HG03571 (cell line): ENCODE data around the gene TRIM27.
A peak's percentile ranks its signal among the peaks of the same experiment; 100 is the strongest.
"Not testable (repeated sequence)": the region's sequence is repeated elsewhere in the genome, so short reads cannot be mapped to it uniquely, and the experiment has no call there.

ENCODE experiments used
- ATAC-seq: cut with Tn5 transposase; IDR thresholded peaks from one replicate; pipeline ENCODE4 v1.9.1; 2021; ENCODE audit not compliant: unreplicated experiment

TRIM27 gene

DNA sequence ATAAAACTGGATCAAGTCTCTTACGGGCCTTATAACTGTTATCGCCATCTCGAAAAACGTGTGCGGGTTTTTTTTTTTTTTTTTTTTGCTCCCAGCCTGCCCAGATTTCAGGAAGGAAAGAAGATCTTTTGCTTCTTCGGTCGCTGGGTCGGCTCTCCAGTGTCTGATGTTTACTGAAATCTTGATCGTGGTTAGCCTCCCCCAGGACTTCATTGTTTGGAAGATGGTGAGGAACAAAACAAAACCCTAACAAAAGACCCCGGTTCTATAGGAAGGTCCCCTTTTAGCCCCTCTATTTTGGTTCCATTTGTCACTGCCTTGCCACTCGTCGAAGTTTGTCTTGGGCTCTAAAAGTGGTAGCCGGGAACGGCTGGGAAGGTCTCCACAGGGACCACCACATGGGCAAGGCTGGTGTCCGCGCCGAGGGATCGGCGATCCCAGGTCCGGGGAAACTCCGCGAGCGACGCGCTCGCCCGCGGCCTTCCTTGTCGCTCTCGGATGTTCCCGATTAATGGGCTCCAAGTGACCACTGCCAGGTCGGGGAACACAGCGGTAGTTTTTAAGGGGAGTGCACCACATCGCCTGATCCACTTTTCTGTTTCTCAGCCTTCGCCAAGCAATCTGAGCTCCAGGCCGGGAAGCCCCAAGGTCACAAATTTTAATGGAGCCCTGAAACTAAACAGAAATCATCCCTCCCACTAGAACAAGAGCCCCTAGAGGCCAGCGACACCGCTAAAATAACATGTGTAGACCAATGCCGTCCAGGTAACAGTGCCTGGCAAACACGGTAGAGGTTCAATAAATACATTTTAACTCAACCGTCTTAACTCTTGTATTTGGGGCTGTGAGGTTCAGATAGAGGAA is 27.0 kb downstream of the TRIM27 start:
- ATAC-seq = no peak

DNA sequence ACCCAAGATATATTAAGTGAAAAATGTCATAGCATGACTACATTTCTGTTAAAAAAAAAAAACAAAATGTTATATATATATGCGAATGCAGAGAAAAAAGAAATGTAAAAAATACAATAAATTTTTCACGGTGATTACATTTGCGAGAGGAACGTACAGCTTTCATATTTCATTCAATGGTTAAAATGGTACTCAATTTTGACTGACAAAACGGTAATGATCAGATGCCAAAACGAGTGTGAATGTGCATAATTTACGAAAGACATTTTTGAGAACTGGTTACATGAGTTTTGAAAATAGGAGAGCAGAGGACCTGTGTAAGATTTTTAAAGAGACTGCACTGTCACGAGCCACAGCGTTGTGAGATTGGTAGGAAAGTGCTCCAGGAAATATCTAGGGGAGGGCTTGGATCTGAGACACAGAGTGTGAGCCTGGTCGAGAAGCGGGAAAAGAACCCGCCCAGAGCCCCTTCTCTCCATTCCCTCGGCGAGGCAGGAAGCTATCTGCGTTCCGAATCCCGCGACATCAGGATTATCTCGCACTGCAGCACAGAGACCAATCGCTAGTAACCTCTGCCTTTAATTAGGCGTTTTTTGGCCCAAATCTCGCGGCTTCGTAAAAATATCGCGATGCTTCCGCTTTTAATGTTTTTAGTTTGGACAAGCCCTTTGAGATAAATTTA is 28.5 kb downstream of the TRIM27 start:
- peak; percentile 70 for ATAC-seq

DNA sequence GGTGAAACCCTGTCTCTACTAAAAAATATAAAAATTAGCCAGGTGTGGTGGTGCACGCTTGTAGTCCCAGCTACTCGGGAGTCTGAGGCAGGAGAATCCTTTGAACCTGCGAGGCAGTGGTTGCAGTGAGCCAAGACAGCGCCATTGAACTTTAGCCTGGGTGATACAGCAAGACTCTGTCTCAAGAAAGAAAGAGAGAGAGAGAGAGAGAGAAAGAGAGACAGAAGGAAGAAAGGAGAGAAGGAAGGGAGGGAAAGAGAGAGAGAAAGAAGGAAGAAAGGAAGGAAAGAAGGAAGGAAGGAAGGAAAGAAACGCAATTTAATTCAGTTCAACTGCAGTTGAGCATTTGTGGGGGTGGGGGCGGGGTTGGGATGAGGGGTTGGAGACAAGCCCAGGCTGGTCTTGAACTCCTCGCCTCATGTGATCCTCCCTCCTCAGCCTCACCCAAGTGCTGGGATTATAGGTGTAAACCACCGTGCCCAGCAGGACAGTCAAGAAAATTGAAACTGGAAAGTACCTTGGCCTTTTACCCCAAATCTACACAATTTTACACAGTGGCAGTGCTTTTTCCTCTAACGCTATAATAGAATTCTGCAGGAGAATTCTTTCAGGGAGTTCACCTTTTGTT is 30.5 kb downstream of the TRIM27 start:
- ATAC-seq = no peak

DNA sequence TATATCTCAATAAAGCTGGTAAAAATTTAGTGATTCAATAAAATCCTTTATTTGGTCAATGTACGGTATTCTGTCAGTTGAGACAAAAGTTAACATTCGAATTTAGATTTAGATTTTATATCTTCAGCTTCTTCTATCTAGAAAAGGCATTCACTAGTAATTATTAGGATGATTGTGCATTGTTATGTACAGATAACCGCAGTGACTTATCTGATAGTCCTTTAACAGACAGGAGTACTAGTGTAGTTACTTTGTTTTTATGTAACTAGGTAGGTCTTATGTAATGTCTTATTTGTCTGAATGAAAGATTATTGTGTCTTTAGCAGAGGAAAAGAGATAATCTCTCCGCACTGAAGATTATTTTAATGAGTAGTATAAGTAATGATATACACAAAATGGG is 31.3 kb downstream of the TRIM27 start:
- no peak for ATAC-seq

DNA sequence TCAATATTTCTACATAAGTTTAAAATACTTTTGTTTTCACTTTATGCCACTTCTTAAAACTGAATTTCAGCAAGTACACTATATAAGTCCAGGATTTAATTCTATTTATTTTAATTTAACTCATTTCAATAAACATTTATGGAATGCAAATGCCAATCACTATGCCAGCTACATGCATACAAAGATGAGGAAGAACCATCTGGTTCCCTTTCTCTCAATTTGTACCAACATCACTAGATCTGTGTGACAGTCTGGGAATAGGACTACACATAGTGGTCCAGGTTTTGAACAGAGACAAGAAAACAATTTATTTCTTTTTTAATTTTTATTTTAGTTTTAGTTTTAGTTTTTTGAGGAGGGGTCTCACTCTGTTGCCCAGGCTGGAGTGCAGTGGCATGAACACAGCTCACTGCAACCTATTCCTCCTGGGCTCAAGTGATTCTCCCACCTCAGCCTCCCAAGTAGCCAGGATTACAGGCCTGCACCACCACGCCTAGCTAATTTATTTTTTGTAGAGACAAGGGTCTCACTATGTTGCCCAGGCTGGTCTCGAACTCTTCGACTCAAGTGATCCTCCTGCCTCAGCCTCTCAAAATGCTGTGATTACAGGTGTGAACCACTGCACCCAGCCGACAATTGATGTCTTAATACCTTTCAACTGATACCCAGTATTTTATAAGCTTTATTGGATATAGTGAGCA is 35.8 kb downstream of the TRIM27 start:
- no peak for ATAC-seq

DNA sequence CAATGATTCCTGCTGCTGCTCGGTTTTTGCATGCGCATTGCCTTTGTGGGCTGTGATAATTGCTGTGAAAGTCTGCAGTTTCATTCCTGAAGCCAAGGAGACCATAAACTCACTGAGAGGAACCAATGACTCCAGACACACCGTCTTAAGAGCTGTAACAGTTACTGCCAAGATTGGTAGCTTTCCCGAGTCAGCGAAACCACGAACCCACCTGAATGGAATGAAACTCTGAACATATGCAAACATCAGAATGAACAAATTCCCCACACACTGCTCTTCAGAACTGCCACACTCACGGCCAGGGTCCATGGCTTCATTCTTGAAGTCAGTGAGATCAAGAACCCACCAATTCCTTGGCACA is 37.7 kb downstream of the TRIM27 start:
- ATAC-seq = no peak

DNA sequence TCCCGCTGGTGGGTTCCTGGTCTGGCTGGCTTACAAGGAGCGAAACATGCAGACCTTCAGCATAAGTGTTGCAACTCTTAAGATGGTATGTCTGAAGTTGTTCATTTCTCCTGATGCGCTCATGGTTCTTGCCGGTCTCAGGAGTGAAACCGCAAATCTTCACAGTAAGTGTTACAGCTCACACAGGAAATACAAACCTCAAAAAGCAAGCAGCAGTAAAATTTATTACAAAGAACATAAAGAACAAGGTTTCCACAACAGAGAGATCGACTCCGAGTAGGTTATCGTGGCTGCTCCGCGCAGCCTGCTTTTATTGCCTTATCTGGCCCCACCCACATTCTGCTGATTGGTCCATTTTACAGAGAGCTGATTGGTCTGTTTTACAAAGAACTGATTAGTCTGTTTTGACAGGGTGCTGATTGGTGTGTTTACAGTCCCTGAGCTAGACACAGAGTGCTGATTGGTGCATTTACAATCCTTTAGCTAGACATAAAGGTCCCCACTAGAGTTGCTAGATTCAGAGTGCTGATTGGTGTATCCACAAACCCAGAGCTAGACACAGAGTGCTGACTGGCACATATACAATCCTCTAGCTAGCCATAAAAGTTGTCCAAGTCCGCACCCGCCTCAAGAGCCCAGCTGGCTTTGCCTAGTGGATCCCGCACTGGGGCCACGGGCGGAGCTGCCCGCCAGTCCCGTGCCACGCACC is 39.2 kb downstream of the TRIM27 start:
- no peak for ATAC-seq

DNA sequence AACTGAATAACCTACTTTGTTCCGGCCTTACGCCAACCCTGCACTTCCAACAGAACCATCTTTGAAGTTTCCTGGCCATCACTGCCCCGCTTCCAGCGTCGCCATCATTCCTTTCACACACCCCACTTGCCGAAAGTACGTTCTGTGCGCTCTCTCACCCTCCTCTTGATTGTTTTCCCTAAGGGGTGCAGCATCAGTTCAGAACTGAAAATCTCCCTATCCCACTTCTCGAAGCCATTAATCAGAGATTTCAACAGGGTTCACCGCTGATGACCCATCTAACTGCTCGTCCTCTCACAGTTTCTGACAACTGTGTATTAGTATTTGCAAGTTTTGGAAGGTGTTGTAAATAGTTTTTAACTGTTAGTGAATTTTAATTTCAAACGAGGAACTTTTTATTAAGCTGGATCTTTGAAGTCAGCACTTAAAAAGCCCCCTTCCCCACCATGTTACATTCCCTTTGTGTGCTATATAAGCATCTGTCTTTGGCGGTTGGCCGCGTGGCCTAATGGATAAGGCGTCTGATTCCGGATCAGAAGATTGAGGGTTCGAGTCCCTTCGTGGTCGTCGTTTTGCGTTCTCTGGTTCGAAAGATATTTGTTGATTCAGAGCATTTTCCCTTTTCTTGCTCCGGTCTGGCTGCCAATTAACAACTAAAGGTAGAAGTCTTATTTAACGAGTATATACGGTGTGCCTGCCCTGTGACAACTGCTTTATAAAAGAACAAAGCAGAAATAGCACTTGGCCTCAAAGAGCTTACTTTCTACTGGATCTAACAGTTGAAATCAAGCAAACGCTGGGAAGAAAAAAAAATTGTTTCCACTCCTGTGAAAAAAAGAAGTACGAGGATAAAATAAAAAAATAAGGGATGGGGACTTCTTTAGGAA is 42.6 kb downstream of the TRIM27 start:
- no peak for ATAC-seq

DNA sequence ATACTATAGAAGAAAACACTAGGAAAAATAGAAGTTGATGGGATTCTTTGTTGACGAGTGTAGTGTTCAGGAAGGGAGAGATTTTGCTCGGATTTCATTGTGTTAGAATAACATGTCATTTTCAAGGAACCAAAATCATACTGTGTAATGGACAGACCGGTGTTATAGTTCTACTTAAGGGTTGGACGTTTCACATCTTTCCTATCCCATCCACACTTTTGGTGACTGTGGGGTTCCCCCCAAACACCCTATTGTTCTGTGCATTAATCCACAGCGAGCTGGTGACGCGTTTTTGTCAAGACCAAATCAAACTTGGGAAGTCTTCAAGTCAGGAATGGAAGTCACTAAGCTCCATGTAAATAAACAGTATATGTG is 43.3 kb downstream of the TRIM27 start:
- no peak for ATAC-seq

DNA sequence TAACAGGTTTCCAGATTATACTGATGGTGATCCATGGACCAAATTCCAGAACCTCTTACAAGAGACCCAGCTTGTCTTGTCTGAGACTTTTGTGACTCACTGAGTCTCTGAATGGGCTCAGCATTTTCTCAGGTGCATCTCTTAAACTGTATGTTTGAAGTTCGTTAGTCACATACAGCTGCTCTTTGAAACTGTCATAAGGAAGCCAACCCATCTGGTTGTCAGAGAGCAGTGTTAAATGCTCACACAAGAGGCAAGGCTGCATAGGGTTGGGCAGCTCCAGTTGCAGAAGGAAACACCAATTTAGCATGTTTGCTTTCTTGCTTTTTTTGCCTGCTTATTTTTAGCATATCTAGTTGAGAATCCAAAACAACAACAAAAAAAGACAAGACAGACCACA is 47.1 kb downstream of the TRIM27 start:
- ATAC-seq = no peak

DNA sequence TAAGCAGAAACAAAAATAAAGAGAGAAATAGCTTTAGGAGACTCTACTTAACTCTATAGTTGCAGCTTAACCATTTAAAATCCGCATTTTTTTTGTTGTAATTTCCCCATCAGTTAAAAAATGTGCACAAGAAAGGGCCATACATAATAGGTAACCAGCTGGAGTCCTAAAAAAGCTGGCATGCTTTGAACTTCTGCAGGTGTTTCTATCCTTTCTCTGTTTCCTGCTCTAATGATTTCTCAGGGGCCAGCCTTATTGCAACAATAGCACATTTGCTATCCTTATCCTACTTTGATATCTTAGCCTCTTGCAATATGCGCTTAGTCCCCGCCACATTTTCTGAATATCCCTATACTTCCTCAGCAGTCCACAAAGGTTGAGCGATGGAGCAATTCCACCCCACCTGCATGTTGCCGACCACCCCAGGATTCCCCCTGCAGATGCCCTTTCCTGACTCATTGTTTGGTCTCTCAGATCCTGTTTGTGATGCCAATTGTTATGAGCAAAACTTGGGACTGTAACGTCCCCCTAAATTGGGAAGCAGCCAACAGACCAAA is 48.5 kb downstream of the TRIM27 start:
- no peak for ATAC-seq

DNA sequence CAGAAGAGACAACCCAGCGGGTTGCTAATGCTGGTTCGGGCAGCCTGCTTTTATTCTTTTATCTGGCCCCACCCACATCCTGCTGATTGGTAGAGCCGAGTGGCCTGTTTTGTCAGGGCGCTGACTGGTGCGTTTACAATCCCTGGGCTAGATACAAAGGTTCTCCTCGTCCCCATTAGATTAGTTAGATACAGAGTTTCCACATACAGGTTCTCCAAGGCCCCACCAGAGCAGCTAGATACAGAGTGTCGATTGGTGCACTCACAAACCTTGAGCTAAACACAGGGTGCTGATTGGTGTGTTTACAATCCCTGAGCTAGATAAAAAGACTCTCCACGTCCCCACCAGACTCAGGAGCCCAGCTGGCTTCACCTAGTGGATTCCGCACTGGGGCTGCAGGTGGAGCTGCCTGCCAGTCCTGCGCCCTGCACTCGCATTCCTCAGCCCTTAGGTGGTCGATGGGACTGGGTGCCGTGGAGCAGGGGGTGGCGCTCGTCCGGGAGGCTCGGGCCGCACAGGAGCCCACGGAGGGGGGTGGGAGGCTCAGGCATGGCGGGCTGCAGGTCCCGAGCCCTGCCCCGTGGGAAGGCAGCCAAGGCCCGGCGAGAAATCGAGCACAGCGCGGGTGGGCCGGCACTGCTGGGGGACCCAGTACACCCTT is 51.5 kb downstream of the TRIM27 start:
- ATAC-seq = not testable (repeated sequence)

DNA sequence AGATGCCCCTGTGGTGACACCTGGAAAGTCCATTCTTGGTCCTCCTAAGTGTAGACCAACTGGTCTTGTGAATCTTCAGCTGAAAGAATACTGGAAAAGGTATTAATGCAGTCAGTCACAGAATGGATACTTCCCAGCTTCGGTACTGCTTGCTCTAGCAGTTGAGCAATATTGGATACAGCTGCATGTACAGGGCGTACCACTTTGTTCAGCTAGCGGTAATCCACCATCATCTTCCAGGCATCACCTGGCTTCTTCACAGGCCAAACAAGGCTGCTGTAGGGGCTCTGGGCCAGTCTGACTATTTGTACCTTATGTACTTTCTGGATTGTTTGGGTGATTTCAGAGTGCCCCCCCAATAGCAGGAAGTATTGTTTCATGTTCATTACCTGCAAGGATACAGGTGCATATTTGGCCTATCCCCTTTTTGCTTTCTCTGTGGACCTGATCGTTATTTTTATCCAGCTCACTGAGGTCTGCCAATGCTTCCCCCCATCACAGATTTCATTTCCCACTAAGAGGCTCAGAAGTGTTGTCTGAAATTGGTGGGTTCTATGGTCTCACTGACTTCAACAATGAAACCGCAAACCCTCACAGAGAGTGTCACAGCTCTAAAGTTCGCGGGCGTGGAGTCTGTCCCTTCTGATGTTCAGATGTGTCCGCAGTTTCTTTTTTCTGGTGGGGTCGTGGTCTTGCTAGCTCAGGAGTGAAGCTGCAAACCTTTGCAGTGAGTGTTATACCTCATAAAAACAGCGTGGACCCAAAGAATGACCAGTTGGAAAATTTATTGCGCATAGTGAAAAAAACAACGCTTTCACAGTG is 52.2 kb downstream of the TRIM27 start:
- no peak for ATAC-seq

DNA sequence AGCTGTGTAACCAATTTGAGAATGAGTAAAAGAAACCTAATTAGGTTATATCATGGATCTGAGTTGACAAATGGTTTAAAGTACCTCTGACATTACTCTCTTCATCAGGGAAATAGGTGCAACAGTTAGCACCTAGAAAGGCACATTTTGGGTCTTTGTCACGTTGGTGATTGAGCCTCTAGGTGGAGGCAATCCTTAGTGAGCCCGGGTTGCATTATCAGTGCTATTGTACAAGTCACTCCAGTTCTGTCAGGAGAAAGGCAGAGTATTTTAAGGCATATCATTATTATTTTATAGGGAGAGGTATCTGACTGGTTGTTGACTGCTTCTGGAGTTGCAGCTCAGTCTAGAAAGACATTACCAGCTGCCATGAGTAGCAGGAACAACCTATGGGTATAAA is 54.9 kb downstream of the TRIM27 start:
- ATAC-seq = no peak

DNA sequence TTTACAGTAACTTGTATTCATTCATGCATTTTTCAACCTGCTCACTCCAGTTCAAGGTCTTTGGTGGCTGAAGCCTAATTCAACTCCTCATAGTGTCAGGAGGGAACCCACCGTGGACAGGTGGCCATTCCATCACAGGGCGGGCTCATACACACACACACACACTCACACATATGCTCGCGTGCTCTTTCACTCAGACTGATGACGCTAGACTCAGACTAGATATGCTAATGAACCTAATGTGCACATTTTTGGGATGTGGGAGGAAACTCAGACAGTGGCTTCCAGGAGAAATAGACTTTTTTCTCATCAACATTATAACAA is 56.7 kb downstream of the TRIM27 start:
- no peak for ATAC-seq

DNA sequence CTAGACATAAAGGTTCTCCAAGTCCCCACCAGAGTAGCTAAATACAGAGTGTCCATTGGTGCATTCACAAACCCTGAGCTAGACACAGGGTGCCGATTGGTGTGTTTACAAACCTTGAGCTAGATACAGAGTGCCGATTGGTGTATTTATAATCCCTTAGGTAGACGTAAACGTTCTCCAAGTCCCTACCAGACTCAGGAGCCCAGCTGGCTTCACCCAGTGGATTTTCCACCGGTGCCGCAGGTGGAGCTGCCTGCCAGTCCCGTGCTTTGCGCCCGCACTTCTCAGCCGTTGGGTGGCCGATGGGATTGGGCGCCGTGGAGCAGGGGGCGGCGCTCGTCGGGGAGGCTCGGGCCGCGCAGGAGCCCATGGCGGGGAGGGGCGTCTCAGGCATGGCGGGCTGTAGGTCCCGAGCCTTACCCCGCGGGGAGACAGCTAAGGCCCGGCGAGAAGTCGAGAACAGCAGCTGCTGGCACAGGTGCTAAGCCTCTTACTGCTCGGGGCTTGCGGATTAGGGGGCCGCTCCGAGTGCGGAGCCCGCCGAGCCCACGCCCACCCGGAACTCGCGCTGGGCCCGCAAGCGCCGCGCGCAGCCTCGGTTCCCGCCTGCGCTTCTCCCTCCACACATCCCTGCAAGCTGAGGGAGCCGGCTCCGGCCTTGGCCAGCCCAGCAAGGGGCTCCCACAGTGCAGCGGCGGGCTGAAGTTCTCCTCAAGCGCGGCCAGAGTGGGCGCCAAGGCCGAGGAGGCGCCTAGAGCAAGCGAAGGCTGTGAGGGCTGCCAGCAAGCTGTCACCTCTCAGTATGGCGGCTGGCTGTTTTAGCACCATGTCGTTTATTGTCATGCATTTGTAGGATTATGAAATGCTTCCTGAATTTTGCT is 57.3 kb downstream of the TRIM27 start:
- not testable (repeated sequence) for ATAC-seq

DNA sequence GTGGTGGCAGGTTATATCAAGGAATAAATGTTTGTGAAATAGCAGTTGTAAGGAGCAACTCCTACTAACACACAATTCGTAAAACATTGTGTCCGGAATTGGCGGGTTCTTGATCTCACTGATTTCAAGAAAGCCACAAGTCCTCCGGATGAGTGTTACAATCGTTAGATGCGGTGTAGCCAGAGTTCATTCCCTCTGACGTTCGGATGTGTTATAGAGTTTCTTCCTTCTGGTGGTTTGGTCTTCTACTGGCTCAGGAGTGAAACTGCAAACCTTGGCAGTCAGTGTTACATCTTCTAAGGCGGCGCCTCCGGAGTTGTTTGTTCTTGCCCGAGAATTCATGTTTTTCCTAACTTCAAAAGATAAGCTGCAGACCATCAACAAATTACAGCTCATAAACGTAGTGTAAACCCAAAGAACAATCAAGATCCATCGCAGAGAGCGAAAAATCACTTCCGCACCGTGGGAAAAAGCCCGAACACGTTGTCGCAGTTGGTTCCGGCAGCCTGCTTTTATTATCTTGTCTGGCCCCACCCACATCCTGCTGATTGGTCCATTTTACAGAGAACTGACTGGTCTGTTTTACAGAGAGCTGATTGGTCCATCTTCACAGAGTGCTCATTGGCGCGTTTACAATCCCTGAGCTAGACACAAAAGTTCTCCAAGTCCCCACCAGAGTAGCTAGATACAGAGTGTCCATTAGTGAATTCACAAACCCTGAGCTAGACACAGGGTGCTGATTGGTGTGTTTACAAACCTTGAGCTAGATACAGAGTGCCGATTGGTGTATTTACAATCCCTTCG is 58.2 kb downstream of the TRIM27 start:
- ATAC-seq = no peak
